ENCODE measurements around the gene GIT1. TPM values are rescaled to one million over a fixed set of nuclear protein-coding genes. Genes with fewer than 3 reads are reported as not detected.
"Not testable (repeated sequence)": the region's sequence is repeated elsewhere in the genome, so short reads cannot be mapped to it uniquely, and the experiment has no call there.

The GIT1 gene
- total and polyA plus RNA-seq, 2 donors (not counting 1 experiment from before 2014, with no cell fraction given): 12.4 to 20.1 TPM

DNA sequence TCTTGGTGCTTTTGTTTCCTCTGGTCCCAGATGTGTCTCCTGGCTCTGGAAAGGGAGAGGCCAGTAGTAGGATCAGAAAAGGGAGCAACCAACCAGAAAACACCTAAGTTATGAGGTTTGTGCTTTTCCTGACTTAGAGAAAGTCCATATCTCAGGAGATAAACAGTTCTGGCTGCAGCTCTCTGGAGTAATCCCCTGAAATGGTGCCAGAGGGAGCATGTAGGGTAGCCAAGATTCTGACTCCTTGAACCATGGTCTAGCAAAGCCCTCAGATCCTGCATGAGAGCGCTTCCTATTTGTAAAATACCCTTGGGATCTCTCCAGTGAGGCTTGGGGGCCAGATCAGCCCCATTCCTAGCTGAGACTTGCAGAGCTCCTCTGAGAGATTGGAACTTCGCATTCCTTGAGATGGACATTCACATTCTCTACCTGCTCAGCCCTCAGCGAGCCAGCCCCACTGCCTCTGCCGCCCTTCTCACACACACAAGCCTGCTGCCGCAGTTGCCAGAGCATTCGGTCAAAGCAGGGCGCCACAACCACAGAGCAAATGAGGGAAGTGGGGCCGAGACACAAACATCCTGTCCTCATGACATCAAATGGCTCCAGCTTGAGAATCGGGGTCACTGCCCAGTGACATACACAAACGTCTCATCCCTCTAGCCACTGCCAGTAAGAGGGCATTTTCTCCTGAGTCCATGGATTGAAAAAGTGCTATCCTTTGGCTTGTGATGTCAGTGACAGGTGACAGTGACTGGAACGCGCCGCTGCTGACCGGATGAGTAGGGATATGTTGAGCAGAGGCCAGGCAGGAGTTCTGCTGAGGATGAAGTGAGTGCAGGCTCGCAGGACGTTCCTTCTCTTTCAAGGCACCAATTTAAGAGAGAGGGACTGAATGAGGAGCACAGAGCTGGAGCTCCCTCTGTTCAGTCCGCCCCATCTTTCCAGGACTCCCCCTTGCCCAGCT, 27.6 kb downstream of the GIT1 start:
- DNase-seq (ENCODE audit: low read depth in 2 of 2): no peak
- Histone ChIP-seq H4K20me1 (ENCODE audit: control insufficient read depth, extremely low read depth, insufficient read depth, low read length) (no peaks in the 10 kb centered on the region), H3K4me1 (ENCODE audit: control insufficient read depth, extremely low read depth, insufficient read depth, low read length) (no peaks in the 10 kb centered on the region), H3K27ac (ENCODE audit: insufficient read depth, low read length) (no peak overlapping the region), H3K4me3 (replicated peaks in 1 of 4; ENCODE audit: control extremely low read depth in 1 of 4, insufficient read depth in 1 of 4, low read depth in 3 of 4, low read length in 4 of 4) (no peak overlapping the region), H3K9me3 (ENCODE audit: control insufficient read depth, insufficient read depth, low read depth, low read length) (no peaks in the 10 kb centered on the region), H3K79me2 (ENCODE audit: control insufficient read depth, insufficient read depth, low read length) (no peaks in the 10 kb centered on the region), H3K36me3 (ENCODE audit: control insufficient read depth, insufficient read depth, low read length) (peaks cover 2% of the 10 kb centered on the region), H2AFZ (ENCODE audit: low read length) (no peak overlapping the region), H3K27me3 (ENCODE audit: control insufficient read depth, insufficient read depth, low read length) (no peaks in the 10 kb centered on the region), H3K9ac (ENCODE audit: insufficient read depth, low read length) (no peak overlapping the region), H3K4me2 (ENCODE audit: extremely low read depth, insufficient read depth, low read length) (no peak overlapping the region)
- TF ChIP-seq, protein P1, sequence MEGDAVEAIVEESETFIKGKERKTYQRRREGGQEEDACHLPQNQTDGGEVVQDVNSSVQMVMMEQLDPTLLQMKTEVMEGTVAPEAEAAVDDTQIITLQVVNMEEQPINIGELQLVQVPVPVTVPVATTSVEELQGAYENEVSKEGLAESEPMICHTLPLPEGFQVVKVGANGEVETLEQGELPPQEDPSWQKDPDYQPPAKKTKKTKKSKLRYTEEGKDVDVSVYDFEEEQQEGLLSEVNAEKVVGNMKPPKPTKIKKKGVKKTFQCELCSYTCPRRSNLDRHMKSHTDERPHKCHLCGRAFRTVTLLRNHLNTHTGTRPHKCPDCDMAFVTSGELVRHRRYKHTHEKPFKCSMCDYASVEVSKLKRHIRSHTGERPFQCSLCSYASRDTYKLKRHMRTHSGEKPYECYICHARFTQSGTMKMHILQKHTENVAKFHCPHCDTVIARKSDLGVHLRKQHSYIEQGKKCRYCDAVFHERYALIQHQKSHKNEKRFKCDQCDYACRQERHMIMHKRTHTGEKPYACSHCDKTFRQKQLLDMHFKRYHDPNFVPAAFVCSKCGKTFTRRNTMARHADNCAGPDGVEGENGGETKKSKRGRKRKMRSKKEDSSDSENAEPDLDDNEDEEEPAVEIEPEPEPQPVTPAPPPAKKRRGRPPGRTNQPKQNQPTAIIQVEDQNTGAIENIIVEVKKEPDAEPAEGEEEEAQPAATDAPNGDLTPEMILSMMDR (conservative IDR thresholded peaks at IDR 0.05 in 1 of 2, IDR thresholded peaks at IDR 0.05 in 1 of 2; ENCODE audit: low read depth in 1 of 2, low read length in 2 of 2): no peak
- TF ChIP-seq EZH2 (IDR thresholded peaks at IDR 0.05; ENCODE audit: low read length, missing control alignments): no peak

DNA sequence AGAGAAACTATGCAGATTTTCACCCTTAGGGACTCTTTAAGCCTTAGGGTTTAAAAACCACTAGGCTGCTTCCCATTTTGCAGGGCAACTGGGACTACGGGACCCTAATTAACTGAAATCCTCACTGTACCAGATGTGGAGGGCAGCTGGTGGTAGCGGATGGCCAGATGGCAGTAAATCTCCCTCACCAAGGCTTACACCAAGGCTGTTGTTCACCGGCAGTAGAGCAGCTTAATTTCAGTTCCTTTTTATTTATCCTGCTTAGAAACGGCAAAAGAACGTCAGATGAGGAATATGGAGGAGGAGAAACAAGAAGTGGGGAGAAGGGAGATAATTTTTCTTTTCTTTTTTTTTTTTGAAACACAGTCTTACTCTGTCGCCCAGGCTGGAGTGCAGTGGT, 29.1 kb downstream of the GIT1 start:
- Histone ChIP-seq H3K4me1 (ENCODE audit: control insufficient read depth, extremely low read depth, insufficient read depth, low read length) (no peaks in the 10 kb centered on the region), H3K36me3 (ENCODE audit: control insufficient read depth, insufficient read depth, low read length) (peaks cover 2% of the 10 kb centered on the region), H4K20me1 (ENCODE audit: control insufficient read depth, extremely low read depth, insufficient read depth, low read length) (no peaks in the 10 kb centered on the region), H3K9me3 (ENCODE audit: control insufficient read depth, insufficient read depth, low read depth, low read length) (no peaks in the 10 kb centered on the region), H3K79me2 (ENCODE audit: control insufficient read depth, insufficient read depth, low read length) (no peaks in the 10 kb centered on the region), H3K27ac (ENCODE audit: insufficient read depth, low read length) (no peak overlapping the region), H2AFZ (ENCODE audit: low read length) (no peak overlapping the region), H3K9ac (ENCODE audit: insufficient read depth, low read length) (no peak overlapping the region), H3K4me2 (ENCODE audit: extremely low read depth, insufficient read depth, low read length) (no peak overlapping the region), H3K4me3 (replicated peaks in 1 of 4; ENCODE audit: control extremely low read depth in 1 of 4, insufficient read depth in 1 of 4, low read depth in 3 of 4, low read length in 4 of 4) (no peak overlapping the region), H3K27me3 (ENCODE audit: control insufficient read depth, insufficient read depth, low read length) (no peaks in the 10 kb centered on the region)
- no peak for DNase-seq (ENCODE audit: low read depth in 2 of 2)
- no peak for TF ChIP-seq EZH2 (IDR thresholded peaks at IDR 0.05; ENCODE audit: low read length, missing control alignments)
- TF ChIP-seq, protein P1 (conservative IDR thresholded peaks at IDR 0.05 in 1 of 2, IDR thresholded peaks at IDR 0.05 in 1 of 2; ENCODE audit: low read depth in 1 of 2, low read length in 2 of 2): no peak

DNA sequence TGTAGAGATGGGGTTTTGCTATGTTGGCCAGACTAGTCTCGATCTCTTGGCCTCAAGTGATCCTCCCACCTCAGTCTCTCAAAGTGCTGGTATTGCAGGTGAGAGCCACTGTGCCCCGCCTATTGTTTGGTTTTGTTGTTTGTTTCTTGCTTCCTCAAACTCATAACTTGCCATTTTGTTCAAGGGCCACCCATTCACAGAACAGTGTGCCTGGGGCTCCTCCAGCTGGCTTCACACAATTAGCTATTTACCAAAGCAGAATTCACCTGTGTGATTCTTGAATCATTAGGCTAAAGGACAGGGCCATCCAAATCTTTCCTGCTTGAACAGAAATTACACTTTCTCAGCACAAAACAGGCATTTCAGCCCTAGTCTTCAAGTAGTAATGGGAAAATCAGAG, 29.8 kb downstream of the GIT1 start:
- H3K79me2 ChIP-seq (ENCODE audit: control insufficient read depth, insufficient read depth, low read length): no peaks in the 10 kb centered on the region
- H3K27ac ChIP-seq (ENCODE audit: insufficient read depth, low read length): no peak overlapping the region
- no peaks in the 10 kb centered on the region for H3K27me3 ChIP-seq (ENCODE audit: control insufficient read depth, insufficient read depth, low read length)
- H3K36me3 ChIP-seq (ENCODE audit: control insufficient read depth, insufficient read depth, low read length): peaks cover 2% of the 10 kb centered on the region
- H3K4me2 ChIP-seq (ENCODE audit: extremely low read depth, insufficient read depth, low read length): no peak overlapping the region
- no peaks in the 10 kb centered on the region for H4K20me1 ChIP-seq (ENCODE audit: control insufficient read depth, extremely low read depth, insufficient read depth, low read length)
- no peak overlapping the region for H2AFZ ChIP-seq (ENCODE audit: low read length)
- no peaks in the 10 kb centered on the region for H3K4me1 ChIP-seq (ENCODE audit: control insufficient read depth, extremely low read depth, insufficient read depth, low read length)
- H3K9ac ChIP-seq (ENCODE audit: insufficient read depth, low read length): no peak overlapping the region
- TF ChIP-seq, protein P1 (conservative IDR thresholded peaks at IDR 0.05 in 1 of 2, IDR thresholded peaks at IDR 0.05 in 1 of 2; ENCODE audit: low read depth in 1 of 2, low read length in 2 of 2): no peak
- no peak for TF ChIP-seq EZH2 (IDR thresholded peaks at IDR 0.05; ENCODE audit: low read length, missing control alignments)
- no peaks in the 10 kb centered on the region for H3K9me3 ChIP-seq (ENCODE audit: control insufficient read depth, insufficient read depth, low read depth, low read length)
- no peak for DNase-seq (ENCODE audit: low read depth in 2 of 2)
- H3K4me3 ChIP-seq (replicated peaks in 1 of 4; ENCODE audit: control extremely low read depth in 1 of 4, insufficient read depth in 1 of 4, low read depth in 3 of 4, low read length in 4 of 4): no peak overlapping the region

DNA sequence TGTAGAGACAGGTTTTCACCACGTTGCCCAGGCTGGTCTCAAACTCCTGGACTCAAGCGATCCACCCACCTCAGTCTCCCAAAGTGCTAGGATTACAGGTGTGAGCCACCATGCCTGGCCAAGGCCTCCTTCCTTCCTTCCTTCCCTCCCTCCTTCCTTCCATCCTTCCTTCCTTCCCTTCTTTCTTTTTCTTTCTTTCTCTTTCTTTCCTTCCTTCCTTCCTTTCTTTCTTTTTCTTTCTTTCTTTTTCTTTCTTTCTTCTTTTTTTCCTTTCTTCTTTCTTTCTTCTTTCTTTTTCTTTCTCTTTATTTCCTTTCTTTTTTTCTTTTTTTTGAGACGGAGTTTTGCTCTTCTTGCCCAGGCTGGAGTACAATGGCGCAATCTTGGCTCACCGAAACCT, 31.3 kb downstream of the GIT1 start:
- not testable (repeated sequence) for H3K4me3 ChIP-seq (replicated peaks in 1 of 4; ENCODE audit: control extremely low read depth in 1 of 4, insufficient read depth in 1 of 4, low read depth in 3 of 4, low read length in 4 of 4); H3K27ac ChIP-seq (ENCODE audit: insufficient read depth, low read length); H3K4me1 ChIP-seq (ENCODE audit: control insufficient read depth, extremely low read depth, insufficient read depth, low read length); H2AFZ ChIP-seq (ENCODE audit: low read length); H3K4me2 ChIP-seq (ENCODE audit: extremely low read depth, insufficient read depth, low read length); H3K9me3 ChIP-seq (ENCODE audit: control insufficient read depth, insufficient read depth, low read depth, low read length); H3K27me3 ChIP-seq (ENCODE audit: control insufficient read depth, insufficient read depth, low read length); DNase-seq (ENCODE audit: low read depth in 2 of 2); H3K79me2 ChIP-seq (ENCODE audit: control insufficient read depth, insufficient read depth, low read length); H3K9ac ChIP-seq (ENCODE audit: insufficient read depth, low read length); H3K36me3 ChIP-seq (ENCODE audit: control insufficient read depth, insufficient read depth, low read length); H4K20me1 ChIP-seq (ENCODE audit: control insufficient read depth, extremely low read depth, insufficient read depth, low read length)

Data from fibroblast of lung (primary cell).